Right forelimb (tissue), 1 donor: ENCODE data around the gene ACY1.
"Not testable (repeated sequence)": the region's sequence is repeated elsewhere in the genome, so short reads cannot be mapped to it uniquely, and the experiment has no call there.

Source experiments
- DNase-seq: peaks from one replicate; pipeline ENCODE4 v3.0.0-alpha.2; 2018

ACY1 gene

DNA sequence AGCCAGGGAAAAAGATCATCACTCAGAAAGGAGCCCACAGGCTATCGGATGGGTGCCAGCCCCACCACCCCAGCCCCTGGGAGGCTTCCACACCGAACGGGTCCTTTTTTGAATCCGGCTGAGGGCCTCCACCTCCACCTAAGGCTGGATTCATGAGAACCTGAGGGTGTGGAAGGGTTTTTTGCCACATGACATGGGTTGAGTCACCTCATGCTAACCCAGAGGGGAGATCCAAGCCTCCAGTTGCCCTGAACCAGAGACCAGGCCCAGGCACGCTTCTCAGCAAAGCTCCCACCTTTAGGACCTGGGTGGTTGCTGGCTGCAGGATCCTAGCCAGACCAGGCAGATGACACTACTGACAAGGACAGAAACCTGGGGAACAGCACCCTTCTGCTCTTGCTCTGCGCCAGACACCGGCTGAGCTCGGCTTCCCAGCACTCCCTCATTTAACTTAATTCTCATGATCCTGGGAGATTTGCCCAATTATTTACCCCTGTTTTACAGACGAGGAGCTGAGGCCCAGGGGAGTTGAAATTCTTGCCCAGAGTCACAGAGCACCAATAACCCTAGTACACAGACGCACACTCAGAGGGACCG, 47.5 kb downstream of the ACY1 start:
- DNase-seq = no peak

DNA sequence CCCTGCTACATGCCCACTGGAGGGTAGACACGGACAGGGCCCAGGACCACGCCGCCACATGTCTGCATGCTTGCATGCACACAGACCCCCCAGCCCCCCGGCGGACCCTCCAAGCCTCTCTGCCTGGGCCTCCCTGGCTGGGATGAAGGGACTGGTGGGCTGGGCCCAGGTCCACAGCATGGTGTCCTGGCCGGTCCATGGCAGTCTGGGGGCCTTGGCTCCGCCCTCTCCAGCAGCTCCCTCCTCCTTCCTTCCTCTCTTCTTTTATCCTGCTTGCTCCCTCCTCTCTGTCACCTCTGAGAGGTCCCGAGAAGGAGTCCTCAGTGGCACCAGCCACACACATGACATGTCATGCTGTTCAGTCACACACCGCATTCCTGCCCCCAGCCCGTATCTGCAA, 48.6 kb downstream of the ACY1 start:
- no peak for DNase-seq

DNA sequence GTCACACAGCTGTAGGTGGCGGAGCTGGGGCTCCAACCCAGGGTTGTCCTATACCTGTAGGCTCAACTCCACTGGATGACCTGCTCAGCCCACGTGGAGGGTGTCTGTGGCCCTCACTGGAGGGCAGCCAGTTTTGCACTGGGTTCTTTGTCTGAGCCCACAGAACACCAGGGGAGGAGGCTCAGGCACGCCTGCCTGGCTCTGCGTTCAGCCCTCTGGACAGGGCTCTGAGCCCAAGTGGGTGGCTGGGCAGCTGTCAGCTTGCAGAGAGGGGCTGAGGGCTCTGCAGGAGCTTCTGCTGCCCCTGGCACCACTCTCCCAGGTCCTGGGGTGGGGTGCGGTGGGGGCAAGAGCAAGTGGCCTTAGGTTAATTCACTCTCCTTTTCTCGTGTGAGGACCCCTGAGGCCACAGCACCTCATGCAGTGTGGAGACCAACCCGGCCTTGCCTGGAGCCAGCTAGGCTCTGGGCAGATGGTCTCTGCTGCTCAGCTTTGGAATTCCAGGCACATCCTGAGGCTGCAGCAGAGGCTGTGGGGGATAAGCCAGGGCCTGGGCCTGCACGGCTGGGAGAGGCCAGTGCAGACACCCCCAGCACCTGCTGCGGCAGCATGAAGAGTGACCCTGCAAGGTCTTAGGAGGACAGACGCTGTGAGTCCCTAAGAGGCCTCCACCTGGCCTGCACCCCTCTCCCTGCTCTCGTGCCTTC, 49.5 kb downstream of the ACY1 start:
- DNase-seq = no peak

DNA sequence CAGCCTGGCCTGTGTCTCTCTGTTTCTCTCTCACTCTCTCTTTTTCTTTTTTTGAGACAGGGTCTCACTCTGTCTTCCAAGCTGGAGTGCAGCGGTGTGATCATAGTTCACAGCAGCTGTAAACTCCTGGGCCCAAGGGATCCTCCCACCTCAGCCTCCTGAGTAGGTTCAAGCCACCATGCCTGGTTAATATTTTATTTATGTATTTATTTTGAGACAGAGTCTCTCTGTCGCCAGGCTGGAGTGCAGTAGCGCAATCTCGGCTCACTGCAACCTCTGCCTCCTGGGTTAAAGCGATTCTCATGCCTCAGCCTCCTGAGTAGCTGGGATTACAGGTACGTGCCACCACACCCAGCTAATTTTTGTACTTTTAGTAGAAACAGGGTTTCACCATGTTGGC, 50.4 kb downstream of the ACY1 start:
- not testable (repeated sequence) for DNase-seq

DNA sequence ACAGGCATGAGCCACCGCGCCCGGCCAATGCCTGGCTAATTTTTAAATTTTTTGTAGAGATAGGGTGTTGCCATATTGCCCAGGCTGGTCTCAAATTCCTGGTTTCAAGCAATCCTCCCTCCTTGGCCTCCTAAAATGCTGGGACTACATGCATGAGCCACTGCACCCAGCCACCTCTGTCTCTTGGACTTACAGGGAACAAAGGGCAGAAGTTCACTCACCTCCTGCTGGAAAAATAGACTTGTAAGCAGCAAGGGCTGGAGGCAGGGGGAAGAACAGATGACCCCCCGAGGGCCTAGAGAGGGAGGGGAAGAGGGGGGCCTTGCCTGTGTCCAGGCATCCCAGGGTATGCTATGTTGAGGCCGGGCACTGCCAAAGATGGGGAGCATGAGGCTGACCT, 50.9 kb downstream of the ACY1 start:
- DNase-seq = no peak

DNA sequence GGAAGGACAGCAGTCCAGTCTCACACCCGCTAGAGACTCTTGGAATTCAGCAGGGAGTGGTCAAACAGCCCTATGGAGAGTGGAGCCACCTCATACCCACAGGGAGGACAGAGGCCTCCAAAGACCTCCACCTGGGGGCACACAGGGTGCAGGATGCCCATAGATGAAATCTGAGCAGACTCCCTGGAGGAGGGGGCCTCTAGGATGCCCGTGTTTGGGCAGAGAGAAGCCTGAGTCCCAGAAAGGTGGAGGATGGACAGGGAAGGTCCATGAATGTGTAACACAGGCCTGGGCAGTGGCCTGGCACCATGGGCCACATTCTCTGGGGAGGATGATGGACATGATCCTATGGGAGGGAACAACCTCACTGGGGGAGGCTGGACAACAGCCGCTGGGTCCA, 51.3 kb downstream of the ACY1 start:
- no peak for DNase-seq

DNA sequence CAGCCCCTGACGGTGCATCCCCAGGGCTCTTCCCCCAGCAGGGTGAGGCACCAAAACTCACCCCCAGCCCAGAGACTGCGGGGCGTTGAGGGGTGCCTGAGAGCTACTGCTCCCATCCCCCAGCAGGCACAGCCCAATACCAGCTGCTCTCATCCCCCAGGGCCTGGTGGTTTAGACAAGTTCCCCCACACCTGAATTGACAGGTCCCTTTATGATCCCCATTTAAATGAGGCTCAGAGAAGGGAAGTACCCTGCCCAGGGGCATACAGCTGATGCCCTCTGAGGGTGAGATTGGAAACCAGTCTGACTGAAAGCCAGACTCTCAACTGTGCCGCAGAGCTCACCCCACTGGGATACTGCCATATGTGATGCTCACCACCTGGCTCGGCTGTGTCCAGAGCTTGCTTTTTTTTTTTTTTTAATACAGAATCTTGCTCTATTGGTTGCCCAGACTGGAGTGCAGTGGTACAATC, 52.9 kb downstream of the ACY1 start:
- DNase-seq = no peak

DNA sequence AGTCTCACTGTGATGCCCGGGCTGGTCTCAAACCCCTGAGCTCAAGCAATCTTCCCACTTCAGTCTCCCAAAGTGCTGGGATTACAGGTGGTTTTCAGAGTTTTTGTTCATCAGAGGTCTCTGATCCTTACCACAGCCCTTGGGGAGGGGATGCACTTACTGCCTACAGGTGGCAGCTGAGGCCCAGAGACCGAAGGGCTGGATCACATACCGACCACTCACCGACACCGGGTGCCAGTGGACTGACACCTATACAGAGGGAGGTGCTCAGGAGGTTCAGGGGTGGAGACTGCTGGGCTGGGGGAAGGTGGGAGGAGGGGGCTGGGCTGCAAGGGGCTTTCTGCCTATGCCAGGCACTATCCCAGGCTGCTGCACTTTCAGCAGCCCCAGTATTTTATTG, 53.5 kb downstream of the ACY1 start:
- DNase-seq = no peak

DNA sequence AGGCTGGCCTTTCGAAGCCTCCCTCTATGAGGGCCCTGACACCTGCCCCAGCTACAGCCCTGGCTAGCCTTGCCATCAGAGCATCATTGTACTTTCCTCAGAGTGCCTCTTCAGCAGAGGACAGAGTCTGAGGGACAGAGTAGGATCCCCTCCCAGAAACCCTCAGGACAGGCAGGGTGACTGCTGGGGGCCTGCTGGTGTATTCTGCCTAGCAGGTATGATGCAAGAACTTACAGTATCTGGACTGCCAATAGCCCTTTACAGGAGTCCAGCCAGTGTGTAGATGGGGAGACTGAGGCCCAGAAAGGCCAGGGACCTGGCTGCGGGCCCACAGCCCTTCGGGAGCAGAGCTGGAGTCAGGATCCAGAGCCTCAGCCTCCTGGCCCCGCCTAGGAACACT, 54.0 kb downstream of the ACY1 start:
- DNase-seq = no peak

DNA sequence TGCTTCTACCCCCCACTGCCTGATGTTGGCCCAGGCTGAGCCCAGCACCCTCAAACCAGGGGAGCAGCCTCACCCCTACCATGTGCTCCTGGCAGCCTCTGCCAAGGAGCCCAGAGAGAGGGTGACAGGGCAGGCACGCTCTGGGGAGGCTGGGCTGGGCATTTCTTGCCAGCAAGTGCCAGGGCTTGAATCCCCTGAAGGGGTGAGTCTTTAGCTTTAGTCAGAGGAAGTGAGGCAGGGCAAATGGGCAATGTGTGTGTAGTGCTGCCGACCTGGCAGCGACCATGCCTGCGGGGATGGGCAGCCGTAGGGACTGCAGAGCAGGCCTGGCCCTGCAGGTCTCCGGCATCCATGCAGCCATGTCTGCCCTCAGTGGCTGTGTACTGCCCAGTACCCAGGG, 54.9 kb downstream of the ACY1 start:
- DNase-seq = no peak
